IPS-18a (cell line): Measurements from ENCODE around the gene TRIM15.
"Not testable (repeated sequence)": the region's sequence is repeated elsewhere in the genome, so short reads cannot be mapped to it uniquely, and the experiment has no call there.

ENCODE experiments used
- H3K27ac ChIP-seq: one replicate; pipeline ENCODE4 v1.5.1; 2013; ENCODE audit warnings: low read length
- H3K27me3 ChIP-seq: one replicate; pipeline ENCODE4 v1.6.1; 2013; ENCODE audit warnings: mild to moderate bottlenecking, low read length; ENCODE audit not compliant: control insufficient read depth, insufficient read depth
- H3K36me3 ChIP-seq: one replicate; pipeline ENCODE4 v1.6.1; 2013; ENCODE audit warnings: low read depth, low read length; ENCODE audit not compliant: control insufficient read depth
- H3K4me1 ChIP-seq: one replicate; pipeline ENCODE4 v1.6.1; 2013; ENCODE audit warnings: low read depth, low read length; ENCODE audit not compliant: control insufficient read depth
- H3K4me3 ChIP-seq: one replicate; pipeline ENCODE4 v1.5.1; 2013; ENCODE audit warnings: low read length
- H3K9ac ChIP-seq: one replicate; pipeline ENCODE4 v1.6.1; 2013; ENCODE audit warnings: mild to moderate bottlenecking, low read length, moderate library complexity
- H3K9me3 ChIP-seq: one replicate; pipeline ENCODE4 v1.6.1; 2013; ENCODE audit warnings: low read depth, low read length; ENCODE audit not compliant: control insufficient read depth

The TRIM15 gene

GRCh38 chr6:30163090-30163917, at the start of gene TRIM15:
Gene TRIM15 (plus strand): TSS chr6:30163546. CDS start chr6:30163685, 139 bp downstream.
- no peak within 1 kb of the TSS for H3K27ac ChIP-seq
- H3K9ac ChIP-seq = no peak within 1 kb of the TSS

DNA sequence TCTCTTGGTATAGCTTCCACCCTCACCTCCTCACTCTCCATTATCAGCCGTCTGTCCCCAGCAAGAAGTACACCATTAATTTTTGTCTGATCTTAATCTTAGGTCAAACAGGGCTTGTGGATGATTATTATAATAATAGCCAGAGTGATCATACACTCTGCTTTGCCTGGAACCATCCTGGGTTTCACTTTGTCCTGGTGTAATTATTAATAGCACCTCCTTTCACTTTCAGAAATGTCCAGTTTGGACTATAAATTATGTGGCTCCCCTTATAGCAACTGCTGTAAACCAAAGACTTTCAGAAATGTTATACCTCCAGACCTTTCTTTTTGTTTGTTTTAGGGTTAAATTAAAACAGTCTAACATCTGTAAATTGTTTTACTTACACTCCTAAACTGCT, 49.5 kb upstream of the TRIM15 start:
- H3K27me3 ChIP-seq = peaks cover 27% of the 10 kb centered on the region
- no peak overlapping the region for H3K4me3 ChIP-seq
- H3K27ac ChIP-seq = no peak overlapping the region

More at GRCh38 chr6:30163090-30163917, at the start of gene TRIM15:
- no peak within 1 kb of the TSS for H3K4me3 ChIP-seq
- no peaks in the 10 kb centered on the region for H3K4me1 ChIP-seq
- no peaks in the 10 kb centered on the region for H3K27me3 ChIP-seq
- no peaks in the 10 kb centered on the region for H3K9me3 ChIP-seq
- no peaks in the 10 kb centered on the region for H3K36me3 ChIP-seq

DNA sequence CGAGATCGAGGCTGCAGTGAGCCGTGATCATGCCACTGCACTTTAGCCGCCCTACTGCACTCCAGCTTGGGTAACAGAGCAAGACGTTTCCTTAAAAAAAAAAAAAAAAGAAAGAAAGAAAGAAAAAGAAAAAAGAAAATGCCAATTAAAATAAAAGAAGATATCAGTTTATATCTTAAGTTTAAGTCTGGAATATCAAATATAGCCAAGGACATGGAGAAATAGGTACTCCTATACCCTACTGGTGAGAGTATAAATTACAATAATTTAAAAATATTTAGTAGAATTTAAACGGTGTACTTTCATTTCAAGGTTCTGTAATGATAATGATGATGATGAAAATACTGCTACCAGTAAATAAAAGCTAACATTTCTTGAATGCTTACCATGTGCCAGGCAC, 46.6 kb upstream of the TRIM15 start:
- no peaks in the 10 kb centered on the region for H3K9me3 ChIP-seq
- H3K27me3 ChIP-seq = peaks cover 27% of the 10 kb centered on the region
- H3K36me3 ChIP-seq = no peaks in the 10 kb centered on the region
- H3K27ac ChIP-seq = no peak overlapping the region
- H3K9ac ChIP-seq = no peak overlapping the region
- no peak overlapping the region for H3K4me3 ChIP-seq
- H3K4me1 ChIP-seq = no peaks in the 10 kb centered on the region

More for the DNA sequence above, 49.5 kb upstream of the TRIM15 start:
- no peaks in the 10 kb centered on the region for H3K36me3 ChIP-seq
- H3K9me3 ChIP-seq = no peaks in the 10 kb centered on the region
- H3K9ac ChIP-seq = no peak overlapping the region
- no peaks in the 10 kb centered on the region for H3K4me1 ChIP-seq

- not testable (repeated sequence) for H3K4me1 ChIP-seq
Observed at GRCh38 chr6:30118691-30119090, 44.7 kb upstream of the TRIM15 start.

GRCh38 chr6:30121446-30122366, 41.6 kb upstream of the TRIM15 start:
- H3K9me3 ChIP-seq = no peaks in the 10 kb centered on the region
- H3K4me3 ChIP-seq = no peak overlapping the region
- no peak overlapping the region for H3K27ac ChIP-seq
- no peaks in the 10 kb centered on the region for H3K4me1 ChIP-seq
- H3K36me3 ChIP-seq = no peaks in the 10 kb centered on the region
- no peak overlapping the region for H3K9ac ChIP-seq
- H3K27me3 ChIP-seq = peaks cover 17% of the 10 kb centered on the region

More at GRCh38 chr6:30118691-30119090, 44.7 kb upstream of the TRIM15 start:
- not testable (repeated sequence) for H3K4me3 ChIP-seq, H3K36me3 ChIP-seq, H3K9ac ChIP-seq, H3K9me3 ChIP-seq, H3K27ac ChIP-seq
- peaks cover 14% of the 10 kb centered on the region for H3K27me3 ChIP-seq

GRCh38 chr6:30122515-30122914, 40.8 kb upstream of the TRIM15 start:
- no peak overlapping the region for H3K27ac ChIP-seq
- no peaks in the 10 kb centered on the region for H3K36me3 ChIP-seq
- no peaks in the 10 kb centered on the region for H3K4me1 ChIP-seq
- no peak overlapping the region for H3K4me3 ChIP-seq
- peaks cover 25% of the 10 kb centered on the region for H3K27me3 ChIP-seq
- H3K9me3 ChIP-seq = no peaks in the 10 kb centered on the region
- no peak overlapping the region for H3K9ac ChIP-seq

GRCh38 chr6:30127238-30128093, 35.9 kb upstream of the TRIM15 start:
- peaks cover 75% of the 10 kb centered on the region for H3K27me3 ChIP-seq
- no peak overlapping the region for H3K27ac ChIP-seq
- no peaks in the 10 kb centered on the region for H3K36me3 ChIP-seq
- H3K4me3 ChIP-seq = peak overlapping the region; percentile 55
- no peaks in the 10 kb centered on the region for H3K9me3 ChIP-seq
- no peaks in the 10 kb centered on the region for H3K4me1 ChIP-seq
- H3K9ac ChIP-seq = no peak overlapping the region

DNA sequence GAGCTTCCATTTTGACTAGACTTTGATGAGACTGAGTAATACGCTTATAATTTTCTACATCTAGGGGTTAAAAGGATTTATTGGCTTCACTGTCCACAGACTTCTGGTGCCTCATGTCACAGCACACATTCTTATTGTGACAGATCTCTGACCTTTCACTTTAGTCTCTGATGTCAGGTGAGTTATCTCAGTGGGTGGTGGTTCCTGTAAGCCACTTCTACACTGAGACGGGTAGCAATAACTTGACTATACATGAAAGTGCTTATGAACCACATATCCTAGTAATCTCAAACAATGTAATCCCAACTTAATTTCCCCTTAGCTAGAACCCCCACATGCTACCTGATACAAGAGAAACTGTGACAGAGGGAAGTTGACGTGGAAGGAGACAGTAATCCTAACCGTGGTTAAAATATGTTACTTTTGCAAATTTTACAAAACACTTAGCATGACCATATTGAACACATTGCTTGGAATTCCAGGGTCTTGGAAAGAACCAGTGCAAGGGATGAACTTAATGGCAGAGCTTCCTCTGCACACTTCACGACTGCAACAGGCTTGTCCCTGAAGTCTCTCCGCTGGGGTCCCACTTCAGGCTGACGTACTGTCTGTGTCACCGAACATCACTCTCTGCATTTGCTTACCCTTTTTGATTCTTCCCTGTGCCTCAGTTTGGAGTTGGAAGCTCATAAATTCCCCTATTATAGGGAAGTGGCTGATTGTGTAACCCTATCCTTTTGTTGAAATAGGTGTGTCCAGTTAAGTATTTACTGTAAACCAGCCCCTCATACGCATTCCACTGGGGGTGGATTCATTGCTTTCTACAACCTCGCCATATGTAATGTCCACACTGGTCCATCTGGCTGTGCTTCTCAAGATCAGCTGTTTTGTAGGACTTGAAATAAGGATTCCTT, 33.8 kb upstream of the TRIM15 start:
- no peaks in the 10 kb centered on the region for H3K9me3 ChIP-seq
- no peak overlapping the region for H3K27ac ChIP-seq
- no peak overlapping the region for H3K4me3 ChIP-seq
- no peak overlapping the region for H3K9ac ChIP-seq
- H3K27me3 ChIP-seq = peaks cover 75% of the 10 kb centered on the region
- H3K4me1 ChIP-seq = no peaks in the 10 kb centered on the region
- H3K36me3 ChIP-seq = no peaks in the 10 kb centered on the region

DNA sequence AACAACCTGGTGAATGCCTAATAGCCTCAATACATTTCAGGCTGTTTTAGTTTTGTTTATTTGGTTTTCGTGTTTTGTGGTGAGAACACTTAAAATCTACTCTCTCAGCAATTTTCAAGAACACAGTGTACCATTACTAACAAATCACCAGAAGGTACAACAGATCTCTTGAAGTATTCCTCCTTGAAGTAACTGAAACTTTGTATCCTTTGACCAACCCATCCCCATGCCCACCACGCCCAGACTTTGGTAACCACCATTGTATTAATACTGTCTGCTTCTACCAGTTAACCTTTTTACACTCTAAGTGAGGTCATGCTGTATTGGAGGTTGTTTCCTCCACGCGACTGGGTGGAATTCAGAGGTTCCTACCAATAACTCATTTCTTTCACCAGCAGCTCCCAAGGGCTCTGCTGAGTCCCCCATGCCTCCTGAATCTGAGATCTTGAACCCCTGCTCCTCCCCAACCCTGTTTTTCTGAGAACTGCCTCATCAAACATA, 33.1 kb upstream of the TRIM15 start:
- Histone ChIP-seq H3K27ac (no peak overlapping the region), H3K9me3 (no peaks in the 10 kb centered on the region), H3K4me3 (no peak overlapping the region), H3K27me3 (peaks cover 72% of the 10 kb centered on the region), H3K9ac (no peak overlapping the region), H3K4me1 (no peaks in the 10 kb centered on the region), H3K36me3 (no peaks in the 10 kb centered on the region)
